ENCODE measurements around the gene SAFB2.

DNA sequence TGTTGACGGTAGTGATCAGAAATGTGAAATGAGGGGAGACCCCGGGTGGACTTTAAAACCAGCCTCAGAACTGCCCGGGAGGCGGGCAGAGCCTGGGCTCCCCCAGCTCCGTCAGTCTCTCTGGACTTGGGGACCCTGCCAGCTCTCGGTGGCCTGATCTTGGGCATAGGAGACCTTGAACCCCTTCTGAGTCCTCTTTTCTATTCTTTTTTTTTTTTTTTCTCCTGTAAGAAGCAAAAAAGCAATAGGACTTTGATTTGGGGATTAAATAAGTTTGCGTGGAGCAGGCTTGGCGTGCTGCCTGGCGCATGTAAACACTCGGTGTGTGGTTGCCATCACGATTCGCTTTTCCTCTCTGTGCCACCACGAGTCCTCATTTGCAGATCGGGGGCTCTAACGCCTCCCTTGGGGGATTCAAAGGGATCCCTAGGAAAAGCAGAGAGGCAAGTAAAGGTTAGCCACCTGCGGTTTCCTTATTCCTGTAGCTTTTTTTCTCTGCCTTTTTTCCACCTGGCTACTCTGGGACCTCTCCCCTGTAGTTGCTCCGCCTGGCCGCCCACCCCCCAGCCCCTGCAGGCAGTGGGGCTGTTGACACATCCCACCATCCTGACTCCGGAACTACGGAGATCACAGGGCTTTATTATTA, 1.6 kb upstream of the SAFB2 start:
- TF ChIP-seq CTCF (IDR thresholded peaks at IDR 0.05) (no peak), POLR2A (IDR thresholded peaks at IDR 0.05) (no peak)

Data from uterus (tissue), 2 donors.